GM19397 (cell line): ENCODE data around the gene TNFRSF11A.

Source experiments
- ATAC-seq: cut with Tn5 transposase; IDR thresholded peaks from one replicate; pipeline ENCODE4 v1.9.1; 2021; ENCODE audit warnings: mild to moderate bottlenecking, moderate library complexity; ENCODE audit not compliant: unreplicated experiment

The TNFRSF11A gene

GRCh38 chr18:62341473-62341872 lies 16.4 kb downstream of the TNFRSF11A start:
- no peak for ATAC-seq

- ATAC-seq = no peak
Measured at GRCh38 chr18:62342884-62343283, 17.8 kb downstream of the TNFRSF11A start.

- no peak for ATAC-seq
Measured at GRCh38 chr18:62343316-62343715, 18.2 kb downstream of the TNFRSF11A start.

- ATAC-seq = no peak
Measured at GRCh38 chr18:62345909-62346308, 20.8 kb downstream of the TNFRSF11A start.

- ATAC-seq = no peak
Measured at GRCh38 chr18:62346333-62347088, 21.4 kb downstream of the TNFRSF11A start.

- no peak for ATAC-seq
Measured at GRCh38 chr18:62347089-62347506, 22.0 kb downstream of the TNFRSF11A start.

- ATAC-seq = no peak
Measured at GRCh38 chr18:62348474-62348873, 23.4 kb downstream of the TNFRSF11A start.

- no peak for ATAC-seq
Measured at GRCh38 chr18:62353170-62353569, 28.1 kb downstream of the TNFRSF11A start.

- no peak for ATAC-seq
Measured at GRCh38 chr18:62354151-62354550, 29.0 kb downstream of the TNFRSF11A start.

GRCh38 chr18:62357079-62357719 lies 32.1 kb downstream of the TNFRSF11A start:
- ATAC-seq = no peak

GRCh38 chr18:62360805-62361204 lies 35.7 kb downstream of the TNFRSF11A start:
- no peak for ATAC-seq

- no peak for ATAC-seq
Measured at GRCh38 chr18:62361288-62361687, 36.2 kb downstream of the TNFRSF11A start.

GRCh38 chr18:62364558-62364957 lies 39.4 kb downstream of the TNFRSF11A start:
- no peak for ATAC-seq

- no peak for ATAC-seq
Measured at GRCh38 chr18:62365420-62365819, 40.3 kb downstream of the TNFRSF11A start.

GRCh38 chr18:62366992-62367391 lies 41.9 kb downstream of the TNFRSF11A start:
- ATAC-seq = no peak

- ATAC-seq = peak; percentile 49
Measured at GRCh38 chr18:62368100-62368499, 43.0 kb downstream of the TNFRSF11A start.

GRCh38 chr18:62369129-62369644 lies 44.1 kb downstream of the TNFRSF11A start:
- ATAC-seq = no peak

- no peak for ATAC-seq
Measured at GRCh38 chr18:62370366-62370765, 45.3 kb downstream of the TNFRSF11A start.

- no peak for ATAC-seq
Measured at GRCh38 chr18:62371436-62371835, 46.3 kb downstream of the TNFRSF11A start.

GRCh38 chr18:62372156-62372555 lies 47.0 kb downstream of the TNFRSF11A start:
- ATAC-seq = no peak

- no peak for ATAC-seq
Measured at GRCh38 chr18:62372882-62373281, 47.8 kb downstream of the TNFRSF11A start.

GRCh38 chr18:62374410-62374965 lies 49.4 kb downstream of the TNFRSF11A start:
- no peak for ATAC-seq
